Parathyroid adenoma (tissue), 2 donors: ENCODE results near the gene MAPK9.

Source experiments
- H2AFZ ChIP-seq: fragments of 300-600 bp; sonication (generic); one replicate; pipeline ENCODE4 v1.7.0; 2017; ENCODE audit warnings: antibody characterized with exemption, mild to moderate bottlenecking
- H3K27ac ChIP-seq: fragments of 300-600 bp; sonication (generic); one replicate; pipeline ENCODE4 v1.7.0; 2017
- H3K27me3 ChIP-seq: fragments of 300-600 bp; sonication (generic); one replicate; pipeline ENCODE4 v1.7.0; 2017; ENCODE audit warnings: low read length; ENCODE audit not compliant: control insufficient read depth, insufficient read depth
- H3K36me3 ChIP-seq: fragments of 300-600 bp; sonication (generic); one replicate; pipeline ENCODE4 v1.7.0; 2017; ENCODE audit warnings: low read length; ENCODE audit not compliant: control insufficient read depth, insufficient read depth
- H3K4me1 ChIP-seq: fragments of 300-600 bp; sonication (generic); one replicate; pipeline ENCODE4 v1.7.0; 2017; ENCODE audit warnings: control low read depth
- H3K4me2 ChIP-seq: fragments of 300-600 bp; sonication (generic); one replicate; pipeline ENCODE4 v1.7.0; 2017; ENCODE audit warnings: low read length
- H3K4me3 ChIP-seq: fragments of 300-600 bp; sonication (generic); one replicate; pipeline ENCODE4 v1.7.0; 2017; ENCODE audit warnings: low read depth, low read length
- H3K79me2 ChIP-seq: fragments of 300-600 bp; sonication (generic); one replicate; pipeline ENCODE4 v1.7.0; 2017; ENCODE audit warnings: control low read depth
- H3K9ac ChIP-seq: fragments of 300-600 bp; sonication (generic); one replicate; pipeline ENCODE4 v1.7.0; 2017; ENCODE audit warnings: mild to moderate bottlenecking
- H3K9me3 ChIP-seq: fragments of 300-600 bp; sonication (generic); one replicate; pipeline ENCODE4 v1.7.0; 2017; ENCODE audit warnings: low read length; ENCODE audit not compliant: control insufficient read depth
- CTCF ChIP-seq: fragments of 300-600 bp; sonication (generic); IDR thresholded peaks from one replicate; pipeline ENCODE4 v1.7.0; 2017; ENCODE audit warnings: antibody characterized with exemption, mild to moderate bottlenecking
- donor health status: primary hyperparathyroidism.

Gene MAPK9

GRCh38 chr5:180330810-180331646, 39.1 kb upstream of the MAPK9 start:
- no peak overlapping the region for H3K9ac ChIP-seq
- H3K79me2 ChIP-seq: no peaks in the 10 kb centered on the region
- H3K27me3 ChIP-seq: no peaks in the 10 kb centered on the region
- no peak overlapping the region for H3K27ac ChIP-seq
- no peaks in the 10 kb centered on the region for H3K9me3 ChIP-seq
- H3K4me2 ChIP-seq: no peak overlapping the region
- no peak for TF ChIP-seq CTCF
- no peaks in the 10 kb centered on the region for H3K4me1 ChIP-seq
- no peak overlapping the region for H2AFZ ChIP-seq
- H3K36me3 ChIP-seq: no peaks in the 10 kb centered on the region
- H3K4me3 ChIP-seq: no peak overlapping the region

- Histone ChIP-seq H3K4me1 (no peaks in the 10 kb centered on the region), H3K4me3 (no peak overlapping the region), H3K36me3 (no peaks in the 10 kb centered on the region), H3K27me3 (no peaks in the 10 kb centered on the region), H3K4me2 (no peak overlapping the region), H2AFZ (no peak overlapping the region), H3K9ac (no peak overlapping the region), H3K9me3 (no peaks in the 10 kb centered on the region), H3K27ac (no peak overlapping the region), H3K79me2 (no peaks in the 10 kb centered on the region)
- no peak for TF ChIP-seq CTCF
Measured at GRCh38 chr5:180330270-180330648, 38.4 kb upstream of the MAPK9 start.

GRCh38 chr5:180329606-180330269, 37.9 kb upstream of the MAPK9 start:
- Histone ChIP-seq H3K4me2 (no peak overlapping the region), H3K27me3 (no peaks in the 10 kb centered on the region), H3K9ac (no peak overlapping the region), H3K79me2 (no peaks in the 10 kb centered on the region), H3K36me3 (no peaks in the 10 kb centered on the region), H3K4me3 (no peak overlapping the region), H3K4me1 (no peaks in the 10 kb centered on the region), H2AFZ (no peak overlapping the region), H3K27ac (no peak overlapping the region), H3K9me3 (no peaks in the 10 kb centered on the region)
- no peak for TF ChIP-seq CTCF

GRCh38 chr5:180329138-180329435, 37.2 kb upstream of the MAPK9 start:
- Histone ChIP-seq H3K9me3 (no peaks in the 10 kb centered on the region), H3K36me3 (no peaks in the 10 kb centered on the region), H3K79me2 (no peaks in the 10 kb centered on the region), H3K4me2 (no peak overlapping the region), H2AFZ (no peak overlapping the region), H3K4me1 (no peaks in the 10 kb centered on the region), H3K9ac (no peak overlapping the region), H3K4me3 (no peak overlapping the region), H3K27me3 (no peaks in the 10 kb centered on the region), H3K27ac (no peak overlapping the region)
- TF ChIP-seq CTCF: no peak
